Lung (tissue), 12 donors: ENCODE measurements around the gene EYS. TPM values are rescaled to one million over a fixed set of nuclear protein-coding genes. Genes with fewer than 3 reads are reported as not detected.

Source experiments
- ATAC-seq: fragments of 200-7000 bp; cut with Tn5 transposase; one replicate; pipeline ENCODE4 v1.9.1; 2020; ENCODE audit warnings: moderate number of reproducible peaks; ENCODE audit not compliant: insufficient read depth, low FRiP score
- DNase-seq, 3 donors: peaks; one replicate each; pipeline ENCODE4 v3.0.0-alpha.2; 2013 to 2017
- H3K27ac ChIP-seq, 2 donors: one replicate each; pipeline ENCODE4 v1.5.1; 2013; ENCODE audit warnings: mild to moderate bottlenecking in 2 of 2, moderate library complexity in 2 of 2, control low read depth in 1 of 2, inconsistent platforms in 1 of 2, low read depth in 1 of 2, low read length in 1 of 2
- H3K27me3 ChIP-seq, 3 donors: one replicate each; pipeline ENCODE4 v1.5.1; 2013; ENCODE audit warnings: low read length in 2 of 3; ENCODE audit not compliant: control insufficient read depth in 3 of 3, insufficient read depth in 3 of 3
- H3K36me3 ChIP-seq, 4 donors: one replicate each; pipeline ENCODE4 v1.5.1; 2013; ENCODE audit warnings: low read length in 4 of 4, mild to moderate bottlenecking in 1 of 4, moderate library complexity in 1 of 4; ENCODE audit not compliant: control insufficient read depth in 4 of 4, insufficient read depth in 4 of 4
- H3K4me1 ChIP-seq, 5 donors: one replicate each; pipeline ENCODE4 v1.5.1; 2013; ENCODE audit warnings: low read length in 5 of 5, mild to moderate bottlenecking in 2 of 5, moderate library complexity in 1 of 5; ENCODE audit not compliant: control insufficient read depth in 5 of 5, insufficient read depth in 5 of 5
- H3K4me3 ChIP-seq: one replicate; pipeline ENCODE4 v1.5.1; 2013; ENCODE audit warnings: mild to moderate bottlenecking, control low read depth, moderate library complexity
- H3K9ac ChIP-seq, 2 donors: one replicate each; pipeline ENCODE4 v1.5.1; 2013; ENCODE audit warnings: low read length in 2 of 2, control low read depth in 1 of 2; ENCODE audit not compliant: insufficient read depth in 1 of 2
- H3K9me3 ChIP-seq, 4 donors: one replicate each; pipeline ENCODE4 v1.5.1; 2013; ENCODE audit warnings: low read length in 3 of 4, mild to moderate bottlenecking in 1 of 4, moderate library complexity in 1 of 4; ENCODE audit not compliant: control insufficient read depth in 4 of 4, insufficient read depth in 3 of 4
- WGBS, 2 donors: extraction: QIAGEN DNeasy Blood & Tissue Kit; methylation state at CpG; one replicate each; pipeline ENCODE4 v1.1.7; 2013; 5-methylcytosine and 5-hydroxymethylcytosine counted together
- polyA plus RNA-seq, 2 donors: library from polyadenylated mRNA; stranded (reverse); fragments of 200-250 nt; gene quantifications; one replicate each; pipeline ENCODE4 v1.2.1, GENCODE V29; 2013
- total RNA-seq, 2 donors: library from RNA; depleted of rRNA in 1 of 2; stranded (reverse); fragments of >200 nt in 1 of 2; gene quantifications; one replicate each; pipeline ENCODE4 v1.2.1, GENCODE V29; 2014 to 2021
- TF ChIP-seq, protein P1 (sequence below): IDR thresholded peaks from 2 replicates; pipeline ENCODE4 v1.5.1; 2012; ENCODE audit warnings: mild to moderate bottlenecking; ENCODE audit errors: control extremely low read depth, extremely low read depth
- donor health status: control.
- donor health status: control.
- donor health status: Bipolar disorder and iron deficiency.
- donor health status: healthy.
- donor health status: DM: yes; HTN: yes; CAD: no.

Gene EYS
- total and polyA plus RNA-seq, 4 donors, result 0.06 to 0.34 (median 0.12) TPM

DNA sequence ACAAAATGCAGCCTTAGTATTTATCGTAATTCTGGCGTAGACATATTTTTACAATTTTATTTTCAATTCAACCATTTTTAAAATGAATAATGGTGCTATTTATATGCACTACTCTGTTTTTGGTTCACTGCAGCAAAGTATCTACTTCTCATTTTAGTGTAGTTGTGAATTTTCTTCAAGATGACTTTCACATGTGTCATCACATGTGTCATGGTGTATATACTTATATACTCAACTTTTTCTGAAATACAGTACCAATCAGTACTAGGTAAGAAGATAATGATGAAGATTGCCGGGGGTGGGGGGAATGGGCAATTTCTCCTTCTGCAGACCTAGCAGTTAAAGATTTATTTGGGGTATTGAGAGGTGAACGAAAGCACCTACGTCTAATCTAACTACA is 1436.9 kb downstream of the EYS start:
- TF ChIP-seq, protein P1, sequence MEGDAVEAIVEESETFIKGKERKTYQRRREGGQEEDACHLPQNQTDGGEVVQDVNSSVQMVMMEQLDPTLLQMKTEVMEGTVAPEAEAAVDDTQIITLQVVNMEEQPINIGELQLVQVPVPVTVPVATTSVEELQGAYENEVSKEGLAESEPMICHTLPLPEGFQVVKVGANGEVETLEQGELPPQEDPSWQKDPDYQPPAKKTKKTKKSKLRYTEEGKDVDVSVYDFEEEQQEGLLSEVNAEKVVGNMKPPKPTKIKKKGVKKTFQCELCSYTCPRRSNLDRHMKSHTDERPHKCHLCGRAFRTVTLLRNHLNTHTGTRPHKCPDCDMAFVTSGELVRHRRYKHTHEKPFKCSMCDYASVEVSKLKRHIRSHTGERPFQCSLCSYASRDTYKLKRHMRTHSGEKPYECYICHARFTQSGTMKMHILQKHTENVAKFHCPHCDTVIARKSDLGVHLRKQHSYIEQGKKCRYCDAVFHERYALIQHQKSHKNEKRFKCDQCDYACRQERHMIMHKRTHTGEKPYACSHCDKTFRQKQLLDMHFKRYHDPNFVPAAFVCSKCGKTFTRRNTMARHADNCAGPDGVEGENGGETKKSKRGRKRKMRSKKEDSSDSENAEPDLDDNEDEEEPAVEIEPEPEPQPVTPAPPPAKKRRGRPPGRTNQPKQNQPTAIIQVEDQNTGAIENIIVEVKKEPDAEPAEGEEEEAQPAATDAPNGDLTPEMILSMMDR, result no peak
- DNase-seq, result no peak
- H3K27me3 ChIP-seq, result no peaks in the 10 kb centered on the region
- H3K36me3 ChIP-seq, result no peaks in the 10 kb centered on the region
- H3K9ac ChIP-seq, result no peak overlapping the region
- H3K4me3 ChIP-seq, result no peak overlapping the region
- H3K4me1 ChIP-seq, result no peaks in the 10 kb centered on the region
- no peak for ATAC-seq
- H3K27ac ChIP-seq, result no peak overlapping the region
- no peaks in the 10 kb centered on the region for H3K9me3 ChIP-seq
- WGBS, 2 donors, result 91 to 94% methylated on average over 5 of the region's 5 CpGs

DNA sequence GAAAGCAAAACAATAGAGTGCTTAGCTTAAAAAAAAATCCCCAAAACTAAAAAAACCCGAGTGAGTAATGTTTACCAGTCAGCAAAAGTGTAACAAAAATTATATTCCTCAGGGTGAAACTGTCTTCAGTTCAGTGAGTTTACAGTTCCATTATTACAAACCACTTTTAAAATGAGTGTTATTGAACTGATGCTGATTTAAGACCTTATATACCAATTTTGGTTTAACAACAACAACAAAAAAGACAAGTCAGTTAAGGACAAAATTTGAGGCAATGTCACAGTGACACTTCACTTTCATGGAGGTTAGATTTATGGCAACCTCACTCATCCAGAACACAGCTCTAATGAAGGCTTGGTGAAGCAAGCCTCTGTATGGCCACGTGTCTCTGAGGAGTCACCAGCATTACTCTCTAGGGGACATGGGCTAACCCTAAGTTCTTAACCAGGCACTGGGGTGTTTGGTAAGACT is 1440.6 kb downstream of the EYS start:
- Histone ChIP-seq H3K9ac (no peak overlapping the region), H3K27ac (no peak overlapping the region), H3K4me3 (no peak overlapping the region), H3K9me3 (no peaks in the 10 kb centered on the region), H3K4me1 (peaks cover 0 to 9% (median 0%) of the 10 kb centered on the region in 5 donors), H3K27me3 (no peaks in the 10 kb centered on the region), H3K36me3 (no peaks in the 10 kb centered on the region)
- WGBS, 2 donors, result 63 to 81% methylated on average over 2 of the region's 2 CpGs
- DNase-seq, result no peak
- ATAC-seq, result no peak
- TF ChIP-seq, protein P1, result no peak

DNA sequence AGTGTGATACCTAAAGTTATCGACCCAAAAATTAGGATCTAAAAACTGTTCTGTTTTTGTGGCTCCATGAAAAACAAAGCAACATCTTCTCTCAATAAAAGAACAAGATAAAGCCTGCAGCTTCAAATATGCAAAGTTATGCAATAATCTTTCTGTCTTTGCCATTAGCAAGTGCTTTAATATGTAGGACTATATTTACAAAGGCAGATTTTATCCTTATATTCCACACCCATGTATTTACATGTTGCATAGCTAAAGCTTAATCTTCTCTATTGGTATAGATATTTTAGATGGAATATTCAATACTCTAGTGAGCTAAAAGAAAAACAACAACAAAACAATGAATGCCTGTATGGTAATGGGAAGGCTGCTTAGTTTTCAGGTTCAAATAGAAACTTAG is 1443.2 kb downstream of the EYS start:
- no peaks in the 10 kb centered on the region for H3K36me3 ChIP-seq
- DNase-seq (no peak), ATAC-seq (no peak)
- H3K4me1 ChIP-seq, result peaks cover 0 to 9% (median 0%) of the 10 kb centered on the region in 5 donors
- TF ChIP-seq, protein P1, result no peak
- no peak overlapping the region for H3K9ac ChIP-seq
- no peak overlapping the region for H3K4me3 ChIP-seq
- H3K27ac ChIP-seq, result no peak overlapping the region
- H3K27me3 ChIP-seq, result no peaks in the 10 kb centered on the region
- WGBS, 2 donors, result 90 to 94% methylated on average over 1 of the region's 1 CpG
- no peaks in the 10 kb centered on the region for H3K9me3 ChIP-seq

DNA sequence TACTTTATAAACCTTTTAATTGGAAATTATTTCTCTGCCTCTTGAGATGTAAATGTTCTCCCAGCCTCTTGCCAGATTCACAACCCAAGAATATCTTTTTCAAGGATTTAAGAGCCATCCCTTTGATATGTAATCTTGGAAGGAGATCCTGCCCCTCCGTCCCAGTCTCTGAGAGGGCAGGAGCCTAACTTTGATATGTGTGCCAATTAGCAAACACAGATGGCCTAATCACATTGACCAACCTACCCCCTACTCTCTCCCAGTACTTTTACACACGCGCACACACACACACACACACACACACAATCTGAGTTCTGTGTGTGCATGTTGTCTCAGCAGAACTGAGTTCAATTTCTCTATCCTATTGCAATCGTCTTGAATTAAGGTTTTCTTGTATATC is 1447.7 kb downstream of the EYS start:
- H3K27me3 ChIP-seq, result no peaks in the 10 kb centered on the region
- H3K36me3 ChIP-seq, result no peaks in the 10 kb centered on the region
- WGBS, 2 donors, result 63 to 87% methylated on average over 4 of the region's 4 CpGs
- no peak overlapping the region for H3K27ac ChIP-seq
- no peak overlapping the region for H3K9ac ChIP-seq
- no peak overlapping the region for H3K4me3 ChIP-seq
- H3K4me1 ChIP-seq, result peaks cover 0 to 9% (median 0%) of the 10 kb centered on the region in 5 donors
- DNase-seq (no peak), ATAC-seq (no peak)
- H3K9me3 ChIP-seq, result no peaks in the 10 kb centered on the region
- TF ChIP-seq, protein P1, result no peak
